ENCODE measurements around the gene CACNG7.

DNA sequence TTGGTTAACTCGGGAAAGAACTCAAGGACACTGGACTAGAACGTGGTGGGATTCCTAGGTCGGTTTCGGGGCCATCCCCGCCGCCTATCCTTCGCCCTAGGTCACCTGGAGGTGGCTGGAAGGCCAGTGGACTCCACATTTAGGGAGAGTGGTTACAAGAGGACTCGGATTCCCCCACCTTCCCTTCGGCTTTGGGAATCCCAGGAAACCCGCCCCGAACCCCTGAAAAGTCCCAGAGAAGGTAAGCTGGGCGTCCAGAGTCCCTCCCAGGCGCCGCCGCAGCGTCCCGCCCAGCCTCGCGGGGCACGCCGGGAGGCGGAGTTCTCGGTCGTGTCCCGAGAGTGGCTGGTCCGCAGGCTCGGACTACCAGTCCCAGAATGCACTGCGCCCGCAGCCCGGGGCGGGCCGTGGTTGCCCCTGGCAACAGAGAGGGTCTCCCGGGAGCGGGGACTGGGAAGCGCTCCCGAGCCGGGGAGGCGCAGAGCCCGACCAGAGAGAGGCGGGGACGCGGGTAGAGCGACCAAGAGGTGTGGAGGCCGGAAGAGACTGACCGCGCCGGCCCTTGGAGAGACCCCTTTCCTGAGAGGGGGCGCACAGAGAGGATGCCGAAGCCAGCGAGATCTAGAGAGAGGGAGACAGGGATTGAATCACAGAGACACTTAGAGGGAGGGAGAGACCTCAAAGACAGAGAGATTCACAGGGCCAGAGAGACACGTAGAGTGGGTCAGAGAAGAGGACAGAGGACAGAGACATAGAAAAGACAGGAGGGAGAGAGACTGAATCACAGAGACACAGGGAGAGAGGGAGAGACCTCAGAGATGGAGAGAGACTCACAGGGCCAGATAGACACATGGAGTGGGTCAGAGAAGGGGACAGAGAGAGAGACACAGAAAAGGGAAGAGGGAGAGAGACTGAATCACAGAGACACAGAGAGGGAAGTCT lies 29.7 kb upstream of the CACNG7 start:
- TF ChIP-seq, protein P1, sequence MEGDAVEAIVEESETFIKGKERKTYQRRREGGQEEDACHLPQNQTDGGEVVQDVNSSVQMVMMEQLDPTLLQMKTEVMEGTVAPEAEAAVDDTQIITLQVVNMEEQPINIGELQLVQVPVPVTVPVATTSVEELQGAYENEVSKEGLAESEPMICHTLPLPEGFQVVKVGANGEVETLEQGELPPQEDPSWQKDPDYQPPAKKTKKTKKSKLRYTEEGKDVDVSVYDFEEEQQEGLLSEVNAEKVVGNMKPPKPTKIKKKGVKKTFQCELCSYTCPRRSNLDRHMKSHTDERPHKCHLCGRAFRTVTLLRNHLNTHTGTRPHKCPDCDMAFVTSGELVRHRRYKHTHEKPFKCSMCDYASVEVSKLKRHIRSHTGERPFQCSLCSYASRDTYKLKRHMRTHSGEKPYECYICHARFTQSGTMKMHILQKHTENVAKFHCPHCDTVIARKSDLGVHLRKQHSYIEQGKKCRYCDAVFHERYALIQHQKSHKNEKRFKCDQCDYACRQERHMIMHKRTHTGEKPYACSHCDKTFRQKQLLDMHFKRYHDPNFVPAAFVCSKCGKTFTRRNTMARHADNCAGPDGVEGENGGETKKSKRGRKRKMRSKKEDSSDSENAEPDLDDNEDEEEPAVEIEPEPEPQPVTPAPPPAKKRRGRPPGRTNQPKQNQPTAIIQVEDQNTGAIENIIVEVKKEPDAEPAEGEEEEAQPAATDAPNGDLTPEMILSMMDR (IDR thresholded peaks at IDR 0.05 in 2 of 3, conservative IDR thresholded peaks at IDR 0.05 in 1 of 3; ENCODE audit: control insufficient read depth in 2 of 3, extremely low read depth in 1 of 3, insufficient read depth in 1 of 3, low read depth in 3 of 3, low read length in 3 of 3) = no peak
- TF ChIP-seq POLR2A (IDR thresholded peaks at IDR 0.05; ENCODE audit: low read depth, low read length) (no peak), ESRRA (IDR thresholded peaks at IDR 0.05; ENCODE audit: low read length) (no peak), CHD1 (IDR thresholded peaks at IDR 0.05; ENCODE audit: low read depth, low read length) (no peak), HDAC6 (IDR thresholded peaks at IDR 0.05; ENCODE audit: unreplicated experiment) (no peak), JUND (IDR thresholded peaks at IDR 0.05; ENCODE audit: low read depth, low read length) (no peak), TCF3 (IDR thresholded peaks at IDR 0.05; ENCODE audit: borderline replicate concordance, insufficient read depth, low read depth, low read length) (no peak), TAF1 (IDR thresholded peaks at IDR 0.05; ENCODE audit: borderline replicate concordance, low read depth, low read length) (no peak), LARP7 (IDR thresholded peaks at IDR 0.05) (no peak)

Measured in GM12878 (cell line).